ENCODE measurements around the gene TAS2R9.
"Not testable (repeated sequence)": the region's sequence is repeated elsewhere in the genome, so short reads cannot be mapped to it uniquely, and the experiment has no call there.

Gene TAS2R9, protein sequence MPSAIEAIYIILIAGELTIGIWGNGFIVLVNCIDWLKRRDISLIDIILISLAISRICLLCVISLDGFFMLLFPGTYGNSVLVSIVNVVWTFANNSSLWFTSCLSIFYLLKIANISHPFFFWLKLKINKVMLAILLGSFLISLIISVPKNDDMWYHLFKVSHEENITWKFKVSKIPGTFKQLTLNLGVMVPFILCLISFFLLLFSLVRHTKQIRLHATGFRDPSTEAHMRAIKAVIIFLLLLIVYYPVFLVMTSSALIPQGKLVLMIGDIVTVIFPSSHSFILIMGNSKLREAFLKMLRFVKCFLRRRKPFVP

DNA sequence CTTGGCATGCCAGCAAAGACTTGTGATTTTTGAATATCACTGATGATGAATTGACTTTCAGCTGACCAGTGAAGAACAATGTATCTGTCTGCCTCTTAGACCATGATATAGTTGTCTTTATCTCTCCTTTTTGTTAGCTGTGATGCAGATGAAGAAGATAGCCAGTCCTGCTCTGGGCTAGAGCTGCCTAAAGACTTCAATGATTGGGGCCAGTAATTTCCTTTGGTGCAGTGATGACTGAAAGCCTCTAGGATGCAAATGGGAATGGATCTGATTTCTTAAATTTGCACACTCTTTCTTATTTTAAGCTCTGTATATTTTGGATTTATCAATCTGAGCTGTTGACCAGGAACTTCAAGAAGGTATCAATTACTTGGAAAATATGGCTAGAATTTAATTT is at the start of gene TAS2R9:
Gene TAS2R9, minus strand, starts transcription at position 101 of the 400 bp plus-strand sequence. Its CDS starts 93 bp downstream, at position 8.
- DNase-seq, result no peak

DNA sequence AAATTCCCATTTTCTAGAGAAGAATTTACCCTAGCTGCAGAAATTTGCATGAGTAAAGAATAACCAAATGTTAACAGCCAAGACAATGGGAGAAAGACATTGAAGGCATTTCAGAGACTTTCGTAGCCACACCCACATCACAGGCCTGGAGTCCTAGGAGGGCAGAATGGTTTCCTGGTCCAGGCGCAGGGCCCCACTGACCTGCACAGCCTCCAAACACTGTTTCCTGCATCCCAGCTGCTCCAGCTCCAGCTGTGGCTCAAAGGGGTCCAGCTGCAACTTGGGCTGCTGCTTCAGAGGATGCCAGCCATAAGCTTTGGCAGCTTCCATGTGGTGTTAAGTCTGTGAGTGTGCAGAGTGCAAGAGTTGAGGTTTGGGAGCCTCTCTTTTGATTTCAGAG is 45.8 kb upstream of the TAS2R9 start:
- no peak for DNase-seq

DNA sequence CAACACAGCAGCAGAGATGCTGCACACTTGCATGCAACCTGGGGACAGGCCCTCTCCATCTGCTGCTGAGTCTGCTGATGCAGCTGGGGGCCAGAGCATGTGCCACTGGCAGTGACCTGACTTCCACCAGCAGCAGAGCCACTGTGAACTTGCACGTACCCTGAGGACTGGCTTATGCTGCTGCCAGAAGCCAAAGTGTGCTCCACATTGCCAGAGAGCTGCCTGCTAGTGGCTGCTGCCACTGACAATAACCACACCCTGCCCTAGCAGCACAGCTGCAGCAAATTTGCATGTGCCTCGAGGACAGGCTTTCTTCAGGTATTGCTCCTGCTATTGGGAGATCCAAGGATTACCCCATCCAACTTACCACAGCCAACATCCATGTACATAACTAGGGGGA is 43.8 kb upstream of the TAS2R9 start:
- DNase-seq, result no peak

DNA sequence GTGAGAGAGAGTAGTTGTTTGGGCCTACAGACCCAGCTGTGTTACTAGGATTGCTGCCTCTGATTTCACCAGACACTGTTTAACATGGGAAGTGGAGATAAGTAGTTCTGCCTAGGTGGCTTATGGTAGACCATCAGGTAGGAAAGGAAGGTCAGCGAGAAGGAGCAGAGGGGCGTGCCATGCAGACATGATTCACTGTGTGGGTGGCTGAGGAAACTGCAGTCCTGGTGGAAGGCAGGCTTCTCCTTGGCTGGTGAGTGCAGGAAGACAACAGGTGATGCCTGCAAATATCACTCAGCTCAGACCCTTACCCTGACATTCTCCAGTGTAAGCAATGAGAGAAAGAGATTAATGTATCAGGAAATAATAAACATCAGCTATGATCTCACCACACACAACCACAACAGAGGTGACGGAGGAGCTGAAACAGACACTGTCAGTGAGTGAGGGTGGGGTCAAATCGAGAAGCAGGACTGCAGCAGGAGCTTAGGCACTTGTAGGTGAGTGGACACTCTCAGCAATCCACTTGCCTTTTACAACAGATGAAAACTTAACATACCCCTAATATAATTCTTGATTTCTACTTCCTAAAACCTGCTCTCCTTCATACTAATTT is 41.4 kb upstream of the TAS2R9 start:
- DNase-seq, result no peak

DNA sequence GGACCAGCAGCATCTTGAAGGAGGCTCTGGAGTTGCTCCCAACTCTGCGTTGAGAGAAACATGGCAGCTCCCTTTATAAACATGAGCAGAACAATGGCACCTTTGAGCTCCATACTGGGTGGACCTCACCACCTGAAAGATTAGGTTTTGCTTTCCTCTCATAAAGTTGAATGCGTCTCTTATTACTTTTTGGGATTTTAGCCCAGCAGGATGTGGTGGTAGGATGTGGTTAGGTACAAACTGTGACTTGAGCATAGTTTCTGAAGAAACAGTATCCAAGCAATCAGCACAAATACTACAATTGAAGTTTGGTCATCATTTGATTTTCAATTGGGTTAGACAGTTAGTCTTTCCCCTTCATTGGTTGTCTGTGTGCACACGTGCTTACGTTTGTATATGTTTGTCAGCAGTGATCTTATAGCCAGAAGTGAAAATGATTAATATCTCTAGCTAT is 39.5 kb upstream of the TAS2R9 start, which contains the start of gene PRR4:
Gene PRR4, minus strand, starts transcription at position 51 of the 454 bp plus-strand sequence. Its CDS starts 38 bp downstream, at position 13.
- DNase-seq, result no peak

DNA sequence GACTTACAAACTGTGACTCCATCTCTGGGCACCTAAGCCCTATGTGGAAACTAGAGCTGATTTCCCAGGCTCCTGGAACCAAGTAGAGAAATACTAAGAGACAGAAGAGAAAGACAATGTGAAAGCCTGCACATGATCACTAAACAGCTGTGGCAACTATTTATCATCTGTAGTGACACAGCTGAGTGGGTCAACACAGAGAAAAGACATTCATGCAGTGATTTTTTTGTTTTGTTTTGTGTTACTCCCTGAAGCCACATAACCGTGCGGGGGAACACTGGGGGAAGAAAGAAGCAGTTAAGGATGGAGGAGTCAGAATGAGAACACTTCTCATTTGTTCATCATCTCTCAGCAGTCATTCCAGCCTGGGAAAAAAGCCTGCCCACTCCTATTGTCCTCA is 37.8 kb upstream of the TAS2R9 start:
- no peak for DNase-seq

DNA sequence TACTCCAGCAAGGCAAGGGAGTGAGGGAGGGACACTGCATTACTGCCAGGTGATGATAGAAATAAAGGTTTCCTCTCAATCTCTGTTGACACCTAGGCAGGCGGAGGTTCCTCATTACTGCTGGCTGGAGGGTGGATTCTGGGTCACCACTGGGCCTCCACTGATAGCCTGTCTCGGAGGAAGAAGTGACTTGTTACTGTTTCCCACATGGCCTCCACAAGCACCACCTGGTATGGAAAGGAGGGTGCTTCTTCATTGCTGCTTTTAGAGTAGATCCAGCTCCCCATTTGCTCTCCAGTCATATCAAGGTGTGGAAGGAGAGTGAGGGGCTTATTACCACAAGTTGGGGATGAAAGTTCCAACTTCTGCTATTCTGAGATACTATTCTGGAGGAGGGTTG is 32.9 kb upstream of the TAS2R9 start:
- no peak for DNase-seq

DNA sequence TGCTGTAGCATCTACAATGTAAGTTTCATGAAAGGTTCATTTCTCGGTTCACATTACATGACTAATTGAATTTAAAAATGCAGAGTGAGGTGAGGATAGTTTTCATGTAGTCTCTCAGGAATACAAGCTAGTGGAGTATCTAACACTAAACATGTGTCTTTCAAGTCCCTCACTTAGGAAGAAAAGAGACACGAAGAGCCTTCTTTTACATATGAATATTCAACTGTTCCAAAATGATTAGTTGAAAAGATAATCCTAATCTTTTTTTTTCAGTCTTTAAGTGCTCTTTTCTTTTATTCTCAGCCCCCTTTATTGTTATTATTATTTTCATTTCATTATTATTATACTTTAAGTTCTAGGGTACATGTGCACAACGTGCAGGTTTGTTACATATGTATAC is 28.5 kb upstream of the TAS2R9 start:
- DNase-seq, result no peak

DNA sequence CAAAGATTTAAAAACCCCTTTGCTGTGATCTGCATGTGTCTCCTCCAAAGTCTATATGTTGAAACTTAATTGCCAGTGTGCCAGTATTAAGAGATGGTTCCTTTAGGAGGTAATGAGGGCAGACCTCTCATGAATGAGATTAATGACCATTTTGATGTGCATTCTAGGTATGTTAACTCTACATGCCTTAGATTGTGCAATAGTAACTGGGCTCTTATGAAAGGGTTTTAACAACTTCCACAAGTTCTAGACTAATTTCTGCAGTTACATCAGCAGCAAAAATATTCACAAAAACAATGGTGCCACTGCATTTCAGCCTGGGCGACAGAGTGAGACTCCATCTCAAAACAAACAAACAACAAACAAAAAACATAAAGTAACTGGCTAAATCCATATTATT is 20.0 kb upstream of the TAS2R9 start:
- DNase-seq, result no peak

DNA sequence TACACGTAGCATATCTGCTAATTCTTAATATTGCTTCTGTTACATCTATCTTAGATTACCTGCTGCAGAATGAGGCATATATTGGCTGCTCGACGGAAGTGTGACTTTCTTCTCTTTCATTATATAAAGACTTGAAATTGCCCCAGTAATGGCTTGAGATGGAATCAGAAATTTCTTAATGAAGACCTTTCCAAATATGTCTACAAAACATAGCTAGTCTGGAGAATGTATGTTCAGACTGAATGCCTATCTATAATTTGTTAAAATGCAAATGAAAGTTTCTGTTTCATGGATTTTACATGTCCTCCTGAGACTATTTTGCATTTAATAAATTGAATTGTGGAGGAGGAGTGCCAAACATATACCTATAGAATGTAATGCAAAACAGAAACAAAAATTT is 16.3 kb upstream of the TAS2R9 start, which contains the start of gene TAS2R10:
Gene TAS2R10, minus strand, starts transcription at position 101 of the 400 bp plus-strand sequence. Its CDS starts 89 bp downstream, at position 12.
- DNase-seq, result no peak

DNA sequence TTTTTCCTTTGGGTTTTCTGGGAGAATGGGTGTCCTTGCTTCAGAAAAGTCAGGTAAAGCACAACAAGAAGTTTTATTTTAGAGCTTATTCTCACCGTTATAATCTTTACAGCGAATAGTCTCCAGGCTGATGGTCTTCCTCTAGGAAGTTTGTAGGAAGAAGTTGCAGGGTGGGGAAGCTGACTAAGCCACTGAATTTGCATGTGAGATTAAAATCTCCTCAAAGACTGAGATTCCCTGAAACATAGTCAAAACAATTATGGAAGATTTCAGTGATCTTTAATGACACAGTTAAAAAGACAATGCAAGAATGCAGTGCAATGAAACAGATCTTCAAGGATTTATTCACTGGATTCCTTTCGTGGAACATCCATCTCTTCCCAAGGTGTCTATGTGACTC is 15.0 kb upstream of the TAS2R9 start:
- no peak for DNase-seq

DNA sequence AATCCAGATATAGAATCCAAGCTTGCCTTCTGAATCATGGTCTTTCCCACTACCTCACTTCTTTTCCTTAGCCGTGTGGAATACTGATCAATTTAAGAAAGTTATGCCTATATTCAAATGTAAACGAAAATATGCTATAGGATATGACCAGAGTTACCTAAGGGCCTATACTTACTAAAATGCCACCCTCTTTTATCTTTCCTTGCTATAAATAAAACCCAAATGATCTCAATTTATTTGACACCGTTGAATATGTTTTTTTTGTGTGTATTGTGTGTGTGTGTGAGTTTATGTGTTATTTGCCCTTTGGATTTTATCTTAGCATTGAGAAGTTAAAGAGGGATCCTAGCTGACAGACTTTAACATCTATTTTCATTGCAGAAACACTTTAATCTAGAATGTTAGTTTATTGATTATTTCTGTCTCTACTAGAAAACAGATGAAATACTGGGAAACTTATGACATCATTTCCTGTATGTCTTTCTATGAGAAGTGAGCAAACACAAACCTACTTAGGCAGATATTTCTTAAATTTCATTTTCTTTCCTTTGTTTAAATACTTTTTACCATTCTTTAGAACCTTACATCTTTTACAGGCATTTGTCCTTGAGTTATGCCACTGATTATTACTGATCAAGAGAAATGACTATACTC is 2.0 kb upstream of the TAS2R9 start:
- no peak for DNase-seq

DNA sequence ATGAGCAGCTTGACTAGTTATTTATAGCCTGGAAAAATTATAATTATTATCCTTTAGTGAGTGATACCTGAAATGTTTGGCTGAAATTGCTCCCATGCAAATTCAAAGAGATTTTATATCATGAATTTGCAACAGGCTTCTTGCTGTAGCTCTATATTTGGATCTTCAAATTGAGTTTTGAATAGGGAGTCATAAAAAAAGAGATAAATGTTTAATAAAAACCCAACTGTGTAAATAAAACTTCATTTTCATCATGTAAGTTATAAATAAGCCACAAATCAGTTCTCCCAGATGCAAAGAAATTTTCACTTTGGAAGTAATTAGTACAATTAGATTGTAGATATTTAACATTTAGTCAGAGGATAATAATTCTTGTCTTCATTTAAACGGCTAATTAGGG is 2.8 kb downstream of the TAS2R9 start, which contains the start of gene TAS2R8:
Gene TAS2R8, minus strand, starts transcription at position 101 of the 400 bp plus-strand sequence. CDS start 306 bp downstream, outside the sequence.
- DNase-seq, result no peak

DNA sequence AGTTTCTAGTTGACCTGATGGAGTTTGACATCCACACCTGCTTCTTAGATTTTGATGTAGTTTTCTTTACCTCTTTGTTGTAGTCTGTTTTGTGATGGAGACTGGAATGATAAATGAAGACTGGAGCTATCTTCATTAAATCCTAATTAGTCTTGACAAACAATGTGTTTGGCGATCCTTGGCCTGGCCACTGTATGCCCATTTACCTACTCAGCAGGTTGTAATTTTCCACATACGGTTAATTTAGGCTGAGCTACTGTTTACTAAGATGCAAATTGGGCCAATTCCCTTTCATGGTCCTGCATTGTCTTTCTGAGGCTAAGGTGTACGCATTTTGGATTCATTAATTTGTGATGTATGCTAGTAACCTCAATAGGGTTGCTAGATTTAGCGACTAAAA is 7.4 kb downstream of the TAS2R9 start, which contains the start of gene TAS2R7:
Gene TAS2R7, minus strand, starts transcription at position 41 of the 400 bp plus-strand sequence. CDS start 57 bp downstream, outside the sequence.
- no peak for DNase-seq

DNA sequence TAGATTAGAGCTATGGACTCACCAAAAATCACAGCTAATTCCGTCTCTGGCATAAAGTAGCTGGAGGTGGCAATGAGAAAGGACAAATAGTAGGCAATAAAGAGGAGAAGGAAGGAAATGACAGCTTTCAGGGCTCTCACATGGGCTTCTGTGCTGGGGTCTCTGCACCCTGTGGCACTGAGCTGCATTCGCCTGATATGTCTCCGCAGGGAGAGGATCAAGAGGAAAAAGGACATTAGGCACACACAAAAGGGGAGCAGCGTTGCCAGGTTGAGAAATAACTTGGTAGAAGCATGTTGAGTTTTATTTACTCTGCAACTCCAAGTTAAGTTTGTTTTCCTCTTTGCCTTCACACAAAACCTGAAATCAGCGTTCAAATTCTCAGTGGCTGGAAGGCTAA is 8.2 kb downstream of the TAS2R9 start:
- DNase-seq, result no peak

DNA sequence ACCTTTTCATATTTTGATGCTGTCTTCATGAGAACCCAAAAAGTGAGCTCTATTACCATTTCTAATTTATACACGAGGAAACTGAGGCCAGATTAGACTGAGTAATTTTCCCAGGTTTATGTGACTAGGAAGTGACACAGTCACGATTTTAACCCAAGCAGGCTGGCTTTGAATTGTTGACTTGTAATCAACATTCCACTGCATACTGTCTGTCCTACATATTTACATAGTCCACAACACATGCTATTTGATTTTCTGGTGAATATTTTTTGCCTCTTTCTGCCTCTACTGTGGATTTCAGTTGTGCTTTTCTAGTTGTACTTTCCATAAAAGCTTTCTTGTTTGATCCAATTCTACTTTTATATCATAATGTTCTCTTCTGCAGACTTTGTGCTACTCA is 15.7 kb downstream of the TAS2R9 start:
- DNase-seq, result no peak

DNA sequence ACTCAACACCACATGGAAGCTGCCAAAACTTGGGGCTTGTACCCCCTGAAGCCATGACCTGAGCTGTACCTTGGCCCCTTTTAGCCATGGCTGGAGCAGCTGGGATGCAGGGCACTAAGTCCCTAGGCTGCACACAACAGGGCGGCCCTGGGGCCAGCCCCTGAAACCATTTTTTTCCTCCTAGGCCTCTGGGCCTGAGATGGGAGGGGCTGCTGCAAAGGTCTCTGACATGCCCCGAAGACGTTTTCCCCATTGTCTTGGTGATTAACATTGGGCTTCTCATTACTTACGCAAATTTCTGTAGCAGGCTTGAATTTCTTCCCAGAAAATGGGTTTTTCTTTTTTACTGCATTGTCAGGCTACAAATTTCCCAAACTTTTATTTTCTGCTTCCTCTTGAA is 18.2 kb downstream of the TAS2R9 start:
- DNase-seq, result not testable (repeated sequence)

DNA sequence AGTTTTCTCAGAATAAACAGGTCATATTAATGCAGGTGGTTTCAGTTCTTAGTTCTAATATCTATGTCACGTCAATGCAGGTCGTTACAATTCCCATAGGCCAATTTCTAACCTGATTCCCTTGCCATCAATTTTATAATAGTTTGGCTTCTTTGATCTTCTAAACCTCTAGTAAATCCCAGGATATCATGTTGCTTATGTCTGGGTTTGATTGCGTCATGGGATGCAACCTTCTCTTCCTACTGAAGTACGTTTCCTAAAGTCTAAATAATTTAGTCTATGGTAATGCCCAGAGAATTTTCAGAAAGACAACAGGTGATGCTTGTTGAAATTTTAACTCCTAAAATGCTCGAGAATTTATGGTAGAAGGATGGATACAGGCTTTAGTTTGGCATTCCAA is 26.7 kb downstream of the TAS2R9 start:
- no peak for DNase-seq

DNA sequence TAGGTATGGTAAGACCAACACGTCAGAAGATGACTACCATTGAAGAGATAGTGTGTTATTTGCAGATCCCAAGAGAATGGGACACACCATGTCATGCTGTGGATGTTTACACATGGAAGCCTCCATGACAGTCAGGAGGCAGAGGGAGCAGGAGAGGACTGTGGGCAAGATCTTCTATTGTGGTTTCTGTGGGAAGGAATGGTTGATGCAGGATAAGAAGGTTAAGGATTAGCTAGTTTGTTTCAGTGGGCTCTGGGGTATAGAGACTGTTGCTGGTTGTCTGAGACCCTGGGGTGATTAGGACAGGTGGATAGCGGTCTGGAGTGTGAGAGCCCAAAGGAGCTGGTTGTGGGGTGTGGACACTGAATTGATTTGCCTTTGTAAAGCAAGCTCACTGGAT is 30.9 kb downstream of the TAS2R9 start:
- DNase-seq, result no peak

DNA sequence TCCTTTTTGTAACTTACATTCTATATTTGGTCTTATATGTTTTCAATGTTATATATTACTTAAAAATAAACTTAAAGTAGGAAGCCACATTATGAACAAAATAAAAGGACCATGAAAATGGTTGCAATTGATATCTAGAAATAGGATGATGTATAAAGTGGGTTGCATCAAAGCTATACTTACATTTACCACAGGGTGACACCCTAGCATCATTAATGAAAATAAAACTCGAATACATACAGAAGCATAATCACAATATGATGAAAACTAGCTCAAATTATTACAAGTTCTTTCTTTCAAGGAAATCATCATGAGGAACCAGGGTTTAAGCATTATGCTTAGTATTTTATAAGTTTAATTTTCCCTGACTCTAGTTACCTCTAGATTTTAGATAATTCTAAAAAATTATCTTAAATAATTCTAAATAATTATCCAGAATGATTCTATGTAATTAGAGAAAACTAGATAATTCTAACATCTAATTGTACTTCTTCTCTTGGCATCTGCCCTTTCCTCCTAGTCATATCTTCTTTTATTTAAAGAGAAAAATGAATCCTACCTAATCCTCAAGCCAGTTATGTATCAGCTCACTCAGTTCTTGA is 38.7 kb downstream of the TAS2R9 start:
- DNase-seq, result no peak

DNA sequence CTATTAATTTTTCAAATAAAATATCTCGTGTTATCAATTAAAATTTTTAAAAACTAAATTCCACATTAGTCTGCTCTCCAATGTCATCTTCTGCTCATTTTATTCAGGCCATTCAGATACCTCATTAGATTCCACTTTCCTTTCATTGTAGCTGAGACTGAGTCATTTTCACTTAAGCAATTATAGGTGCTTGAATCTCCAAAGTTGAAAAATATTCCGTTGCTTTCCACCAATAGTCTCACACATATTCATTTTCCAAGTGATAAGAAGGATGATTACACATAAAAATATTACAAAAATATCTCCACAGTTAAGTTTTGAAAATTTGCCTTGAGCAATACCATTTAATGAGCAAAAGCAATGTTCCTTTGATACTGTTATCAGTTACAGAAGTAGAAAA is 50.3 kb downstream of the TAS2R9 start:
- DNase-seq, result no peak
